ENCODE measurements around the gene MRPL43. TPM values are rescaled to one million over a fixed set of nuclear protein-coding genes. Genes with fewer than 3 reads are reported as not detected.

MRPL43 gene
- polyA plus RNA-seq, 1 experiment = 123 TPM

- DNase-seq (ENCODE audit: low read depth) = no peak
- CTCF ChIA-PET = interaction anchor here (0.9 to 1.8 kb wide), 4 partner anchors 11 to 35 kb away, joined by 3 to 6 read pairs (median 4); no protein-coding TSS in a partner anchor
Observed at GRCh38 chr10:100982916-100983830, 4.1 kb downstream of the MRPL43 start.

GRCh38 chr10:100981178-100981772 lies 6.0 kb downstream of the MRPL43 start:
- Histone ChIP-seq H3K4me3 (ENCODE audit: low read depth, low read length) (no peak overlapping the region), H3K27me3 (ENCODE audit: control insufficient read depth, insufficient read depth, low read length) (no peaks in the 10 kb centered on the region), H3K36me3 (ENCODE audit: control insufficient read depth, insufficient read depth, low read length) (peaks cover 14% of the 10 kb centered on the region; the same call in 1 of the 2 replicates)
- ChIA-PET POLR2A (no interaction called here), CTCF (interaction anchor here (0.8 to 0.9 kb wide), 2 partner anchors 17 to 31 kb away, joined by 3 read pairs; no protein-coding TSS in a partner anchor)
- no peak for TF ChIP-seq CTCF (IDR thresholded peaks at IDR 0.05; ENCODE audit: insufficient read depth, low read depth, low read length)
- no peak for DNase-seq (ENCODE audit: low read depth)

More at GRCh38 chr10:100982916-100983830, 4.1 kb downstream of the MRPL43 start:
- Histone ChIP-seq H3K27me3 (ENCODE audit: control insufficient read depth, insufficient read depth, low read length) (no peaks in the 10 kb centered on the region), H3K4me3 (ENCODE audit: low read depth, low read length) (no peak overlapping the region), H3K36me3 (ENCODE audit: control insufficient read depth, insufficient read depth, low read length) (peaks cover 14% of the 10 kb centered on the region; the same call in 1 of the 2 replicates)
- no peak for TF ChIP-seq CTCF (IDR thresholded peaks at IDR 0.05; ENCODE audit: insufficient read depth, low read depth, low read length)
- POLR2A ChIA-PET = no interaction called here

- peaks cover 14% of the 10 kb centered on the region; the same call in 1 of the 2 replicates for H3K36me3 ChIP-seq (ENCODE audit: control insufficient read depth, insufficient read depth, low read length)
- ChIA-PET CTCF (interaction anchor here (0.8 kb wide), 1 partner anchor 31 kb away, joined by 3 read pairs; no protein-coding TSS in a partner anchor), POLR2A (no interaction called here)
- TF ChIP-seq CTCF (IDR thresholded peaks at IDR 0.05; ENCODE audit: insufficient read depth, low read depth, low read length) = no peak
- no peak for DNase-seq (ENCODE audit: low read depth)
- no peak overlapping the region for H3K4me3 ChIP-seq (ENCODE audit: low read depth, low read length)
- H3K27me3 ChIP-seq (ENCODE audit: control insufficient read depth, insufficient read depth, low read length) = no peaks in the 10 kb centered on the region
Observed at GRCh38 chr10:100980711-100981110, 6.6 kb downstream of the MRPL43 start.

GRCh38 chr10:100980311-100980710 lies 7.0 kb downstream of the MRPL43 start:
- no peak for DNase-seq (ENCODE audit: low read depth)
- Histone ChIP-seq H3K27me3 (ENCODE audit: control insufficient read depth, insufficient read depth, low read length) (no peaks in the 10 kb centered on the region), H3K4me3 (ENCODE audit: low read depth, low read length) (no peak overlapping the region), H3K36me3 (ENCODE audit: control insufficient read depth, insufficient read depth, low read length) (peaks cover 14% of the 10 kb centered on the region; the same call in 1 of the 2 replicates)
- ChIA-PET CTCF (interaction anchor here (2.2 kb wide), 1 partner anchor 17 kb away, joined by 9 read pairs; no protein-coding TSS in a partner anchor), POLR2A (no interaction called here)
- no peak for TF ChIP-seq CTCF (IDR thresholded peaks at IDR 0.05; ENCODE audit: insufficient read depth, low read depth, low read length)

GRCh38 chr10:100979791-100980272 lies 7.5 kb downstream of the MRPL43 start:
- no peak for TF ChIP-seq CTCF (IDR thresholded peaks at IDR 0.05; ENCODE audit: insufficient read depth, low read depth, low read length)
- POLR2A ChIA-PET = no interaction called here
- H3K36me3 ChIP-seq (ENCODE audit: control insufficient read depth, insufficient read depth, low read length) = peaks cover 14% of the 10 kb centered on the region; the same call in 1 of the 2 replicates
- H3K27me3 ChIP-seq (ENCODE audit: control insufficient read depth, insufficient read depth, low read length) = no peaks in the 10 kb centered on the region
- no peak for DNase-seq (ENCODE audit: low read depth)
- CTCF ChIA-PET = interaction anchor here (2.2 kb wide), 1 partner anchor 18 kb away, joined by 9 read pairs; no protein-coding TSS in a partner anchor
- H3K4me3 ChIP-seq (ENCODE audit: low read depth, low read length) = no peak overlapping the region
